CD14-positive monocyte (primary cell): ENCODE results near the gene ACTRT2. TPM values are rescaled to one million over a fixed set of nuclear protein-coding genes. Genes with fewer than 3 reads are reported as not detected.

Source experiments
- DNase-seq, 3 donors: peaks; one replicate each; pipeline ENCODE4 v3.0.0-alpha.2; 2011 to 2022
- H2AFZ ChIP-seq: 2 replicates; pipeline ENCODE4 v1.6.0; 2012; ENCODE audit warnings: mild to moderate bottlenecking, low read depth, low read length, inconsistent platforms; ENCODE audit not compliant: insufficient read depth, poor library complexity, severe bottlenecking
- H3K27ac ChIP-seq, 2 donors: 1 replicate in 1 of 2; 2 replicates in 1 of 2; pipeline ENCODE4 v1.5.1; 2012 to 2013; ENCODE audit warnings: low read length in 2 of 2, control low read depth in 1 of 2, inconsistent platforms in 1 of 2, low read depth in 1 of 2, mild to moderate bottlenecking in 1 of 2
- H3K27me3 ChIP-seq, 2 donors: one replicate each; pipeline versions ENCODE4 v1.6.0 to v1.6.1; 2011 to 2013; ENCODE audit warnings: low read length in 2 of 2; ENCODE audit not compliant: control insufficient read depth in 2 of 2, insufficient read depth in 2 of 2
- H3K36me3 ChIP-seq, 2 donors: replicated peaks in 1 of 2; 1 replicate in 1 of 2; 2 replicates in 1 of 2; pipeline versions ENCODE4 v1.5.1 to v1.6.1; 2012 to 2013; ENCODE audit warnings: low read length in 2 of 2, control low read depth in 1 of 2, inconsistent platforms in 1 of 2, mild to moderate bottlenecking in 1 of 2; ENCODE audit not compliant: insufficient read depth in 2 of 2, control insufficient read depth in 1 of 2
- H3K4me1 ChIP-seq, 2 donors: 1 replicate in 1 of 2; 2 replicates in 1 of 2; pipeline versions ENCODE4 v1.5.1 to v1.6.1; 2012 to 2013; ENCODE audit warnings: low read length in 2 of 2, control low read depth in 1 of 2, inconsistent platforms in 1 of 2, mild to moderate bottlenecking in 1 of 2, moderate library complexity in 1 of 2; ENCODE audit not compliant: insufficient read depth in 2 of 2, control insufficient read depth in 1 of 2
- H3K4me2 ChIP-seq: replicated peaks from 2 replicates; pipeline ENCODE3; 2012; ENCODE audit warnings: low read length, moderate library complexity, mild to moderate bottlenecking; ENCODE audit not compliant: poor library complexity, severe bottlenecking; ENCODE audit errors: extremely low read depth
- H3K4me3 ChIP-seq, 3 experiments: fragments of 200-600 bp in 1 of 3; sonication (generic) in 1 of 3; replicated peaks in 1 of 3; 1 replicate in 2 of 3; 2 replicates in 1 of 3; pipeline ENCODE4 v1.5.1; 2011 to 2013; ENCODE audit warnings: low read length in 3 of 3, mild to moderate bottlenecking in 3 of 3, control low read depth in 2 of 3, low read depth in 2 of 3, inconsistent platforms in 1 of 3, moderate library complexity in 1 of 3
- H3K79me2 ChIP-seq: 2 replicates; pipeline ENCODE4 v1.6.0; 2012; ENCODE audit warnings: mild to moderate bottlenecking, control low read depth, inconsistent platforms, low read length, moderate library complexity; ENCODE audit not compliant: insufficient read depth
- H3K9ac ChIP-seq: 2 replicates; pipeline ENCODE4 v1.6.0; 2017; ENCODE audit warnings: low read length, mild to moderate bottlenecking; ENCODE audit not compliant: insufficient read depth, poor library complexity, severe bottlenecking
- H3K9me3 ChIP-seq, 2 donors: replicated peaks in 1 of 2; 1 replicate in 1 of 2; 2 replicates in 1 of 2; pipeline versions ENCODE4 v1.5.1 to v1.6.1; 2012 to 2013; ENCODE audit warnings: low read length in 2 of 2, control low read depth in 1 of 2; ENCODE audit not compliant: control insufficient read depth in 1 of 2, insufficient read depth in 1 of 2
- H4K20me1 ChIP-seq: 2 replicates; pipeline ENCODE4 v1.6.0; 2012; ENCODE audit warnings: mild to moderate bottlenecking, low read length, control low read depth, moderate library complexity; ENCODE audit not compliant: insufficient read depth
- H3K27ac Mint-ChIP-seq, 7 donors: one replicate each; pipeline ENCODE4 v1.8.0; 2020; ENCODE audit warnings: mild to moderate bottlenecking in 7 of 7, mixed read lengths in 7 of 7, moderate library complexity in 6 of 7, inconsistent platforms in 2 of 7
- H3K27me3 Mint-ChIP-seq, 3 donors: one replicate each; pipeline ENCODE4 v1.8.0; 2021 to 2022; ENCODE audit warnings: low read depth in 3 of 3, mild to moderate bottlenecking in 3 of 3, mixed read lengths in 3 of 3, moderate library complexity in 3 of 3, inconsistent platforms in 1 of 3
- H3K36me3 Mint-ChIP-seq, 2 donors: one replicate each; pipeline ENCODE4 v1.8.0; 2020; ENCODE audit warnings: mixed read lengths in 2 of 2, inconsistent platforms in 1 of 2, mild to moderate bottlenecking in 1 of 2
- H3K4me1 Mint-ChIP-seq: one replicate; pipeline ENCODE4 v1.8.0; 2020; ENCODE audit warnings: mild to moderate bottlenecking, mixed read lengths
- H3K4me3 Mint-ChIP-seq, 2 donors: one replicate each; pipeline ENCODE4 v1.8.0; 2020; ENCODE audit warnings: mild to moderate bottlenecking in 2 of 2, mixed read lengths in 2 of 2, moderate library complexity in 1 of 2
- H3K9me3 Mint-ChIP-seq, 7 donors: one replicate each; pipeline ENCODE4 v1.8.0; 2020 to 2022; ENCODE audit warnings: mixed read lengths in 7 of 7, mild to moderate bottlenecking in 6 of 7, moderate library complexity in 6 of 7, inconsistent platforms in 2 of 7
- CTCF ChIP-seq: fragments of 200-600 bp; IDR thresholded peaks from one replicate; pipeline ENCODE4 v1.8.0; 2022; ENCODE audit warnings: antibody characterized with exemption, mild to moderate bottlenecking
- WGBS: methylation state at CpG from one replicate; pipeline ENCODE4 v1.1.5; 2013; ENCODE audit warnings: missing lambda C conversion rate; ENCODE audit not compliant: insufficient coverage; 5-methylcytosine and 5-hydroxymethylcytosine counted together
- intact Hi-C, 2 donors: fragments of 100-400 bp; cut with micrococcal nuclease; formaldehyde crosslinking; loops; one replicate each; pipeline versions ENCODE4 v1.15.0 to v1.15.1; 2023
- polyA plus RNA-seq, 3 donors: library from polyadenylated mRNA; depleted of rRNA in 1 of 3; unstranded in 2 of 3; stranded (reverse) in 1 of 3; fragments of 300-500 nt in 2 of 3; fragments of >200 nt in 1 of 3; fragmentation: Illumina TruSeq in 2 of 3; gene quantifications; 1 replicate in 2 of 3; 2 replicates in 1 of 3; pipeline ENCODE4 v1.2.3, GENCODE V29; 2012 to 2021

ACTRT2 gene
- polyA plus RNA-seq, 3 donors, result not detected

GRCh38 chr1:3060601-3061551, 39.6 kb downstream of the ACTRT2 start:
- no peaks in the 10 kb centered on the region for H3K36me3 ChIP-seq
- H3K4me1 Mint-ChIP-seq, result no peaks in the 10 kb centered on the region
- no peak overlapping the region for H3K4me2 ChIP-seq
- no peak overlapping the region for H3K27ac Mint-ChIP-seq
- no peak for TF ChIP-seq CTCF
- H3K4me3 Mint-ChIP-seq, result no peak overlapping the region
- no peak overlapping the region for H3K4me3 ChIP-seq
- H3K79me2 ChIP-seq, result no peaks in the 10 kb centered on the region
- peaks cover 0 to 2% (median 0%) of the 10 kb centered on the region in 7 donors for H3K9me3 Mint-ChIP-seq
- no peak overlapping the region for H3K27ac ChIP-seq
- 92% methylated on average over 9 of the region's 15 CpGs for WGBS
- H3K27me3 ChIP-seq, result peaks cover 0 to under 1% of the 10 kb centered on the region in 2 donors
- peaks cover 1 to 13% (median 7%) of the 10 kb centered on the region in 3 donors for H3K27me3 Mint-ChIP-seq
- no peaks in the 10 kb centered on the region for H3K4me1 ChIP-seq
- DNase-seq, result no peak
- intact Hi-C loops, result no loop called here
- no peaks in the 10 kb centered on the region for H4K20me1 ChIP-seq
- H3K9me3 ChIP-seq, result no peaks in the 10 kb centered on the region
- H2AFZ ChIP-seq, result no peak overlapping the region
- no peaks in the 10 kb centered on the region for H3K36me3 Mint-ChIP-seq
- H3K9ac ChIP-seq, result no peak overlapping the region

- no peaks in the 10 kb centered on the region for H3K4me1 Mint-ChIP-seq
- peaks cover 0 to 2% (median 0%) of the 10 kb centered on the region in 7 donors for H3K9me3 Mint-ChIP-seq
- no peak for DNase-seq
- Histone ChIP-seq H4K20me1 (no peaks in the 10 kb centered on the region), H3K79me2 (no peaks in the 10 kb centered on the region), H2AFZ (no peak overlapping the region), H3K27ac (no peak overlapping the region), H3K4me2 (no peak overlapping the region), H3K9ac (no peak overlapping the region), H3K4me1 (no peaks in the 10 kb centered on the region), H3K36me3 (no peaks in the 10 kb centered on the region), H3K27me3 (peaks cover 0 to 8% of the 10 kb centered on the region in 2 donors), H3K9me3 (no peaks in the 10 kb centered on the region), H3K4me3 (no peak overlapping the region)
- 83% methylated on average over 3 of the region's 5 CpGs for WGBS
- TF ChIP-seq CTCF, result no peak
- intact Hi-C loops, result no loop called here
- H3K4me3 Mint-ChIP-seq, result no peak overlapping the region
- no peak overlapping the region for H3K27ac Mint-ChIP-seq
- peaks cover 6 to 19% (median 8%) of the 10 kb centered on the region in 3 donors for H3K27me3 Mint-ChIP-seq
- H3K36me3 Mint-ChIP-seq, result no peaks in the 10 kb centered on the region
These were observed 40.3 kb downstream of the ACTRT2 start for GRCh38 chr1:3061566-3061965.
